ENCODE data around the gene DHX38.

DHX38 gene

GRCh38 chr16:72110662-72111615, 17.3 kb downstream of the DHX38 start:
- no peak for TF ChIP-seq CEBPB (IDR thresholded peaks at IDR 0.05)
- TF ChIP-seq MAX (IDR thresholded peaks at IDR 0.05) = no peak
- TF ChIP-seq EGR1 (IDR thresholded peaks at IDR 0.05) = no peak
- no peak for TF ChIP-seq CREB1 (IDR thresholded peaks at IDR 0.05; ENCODE audit: low read depth)
- no peak for TF ChIP-seq YY1 (IDR thresholded peaks at IDR 0.05; ENCODE audit: low read depth)
- TF ChIP-seq FOXM1 (IDR thresholded peaks at IDR 0.05; ENCODE audit: borderline replicate concordance, low read depth) = no peak
- no peak for TF ChIP-seq RAD21 (IDR thresholded peaks at IDR 0.05; ENCODE audit: low read depth)
- TF ChIP-seq ZBTB7A (IDR thresholded peaks at IDR 0.05; ENCODE audit: low read depth) = no peak
- no peak for TF ChIP-seq TCF12 (IDR thresholded peaks at IDR 0.05; ENCODE audit: low read depth)
- no peak for TF ChIP-seq USF1 (IDR thresholded peaks at IDR 0.05)
- no peak for TF ChIP-seq NFIC (IDR thresholded peaks at IDR 0.05)
- no peak for TF ChIP-seq TAF1 (IDR thresholded peaks at IDR 0.05; ENCODE audit: low read depth)
- TF ChIP-seq REST (IDR thresholded peaks at IDR 0.05; ENCODE audit: low read depth) = no peak
- no peak for TF ChIP-seq EP300 (IDR thresholded peaks at IDR 0.05; ENCODE audit: borderline replicate concordance)
- no peak for TF ChIP-seq TEAD4 (IDR thresholded peaks at IDR 0.05)

GRCh38 chr16:72111657-72112451, 18.2 kb downstream of the DHX38 start:
- TF ChIP-seq MAX (IDR thresholded peaks at IDR 0.05) (no peak), TCF12 (IDR thresholded peaks at IDR 0.05; ENCODE audit: low read depth) (no peak), RAD21 (IDR thresholded peaks at IDR 0.05; ENCODE audit: low read depth) (no peak)

- no peak for TF ChIP-seq REST (IDR thresholded peaks at IDR 0.05; ENCODE audit: low read depth)
- no peak for TF ChIP-seq MAX (IDR thresholded peaks at IDR 0.05)
- no peak for TF ChIP-seq TCF12 (IDR thresholded peaks at IDR 0.05; ENCODE audit: low read depth)
- no peak for TF ChIP-seq NFIC (IDR thresholded peaks at IDR 0.05)
These were observed 18.8 kb downstream of the DHX38 start for GRCh38 chr16:72112452-72112792.

- TF ChIP-seq USF1 (IDR thresholded peaks at IDR 0.05) (no peak), NFIC (IDR thresholded peaks at IDR 0.05) (no peak), TAF1 (IDR thresholded peaks at IDR 0.05; ENCODE audit: low read depth) (no peak), REST (IDR thresholded peaks at IDR 0.05; ENCODE audit: low read depth) (no peak), MAX (IDR thresholded peaks at IDR 0.05) (no peak), TCF12 (IDR thresholded peaks at IDR 0.05; ENCODE audit: low read depth) (no peak), FOXM1 (IDR thresholded peaks at IDR 0.05; ENCODE audit: borderline replicate concordance, low read depth) (no peak), YY1 (IDR thresholded peaks at IDR 0.05; ENCODE audit: low read depth) (no peak), EGR1 (IDR thresholded peaks at IDR 0.05) (no peak), CREB1 (IDR thresholded peaks at IDR 0.05; ENCODE audit: low read depth) (no peak), EP300 (IDR thresholded peaks at IDR 0.05; ENCODE audit: borderline replicate concordance) (no peak)
These were observed 19.4 kb downstream of the DHX38 start for GRCh38 chr16:72112906-72113615.

All from Ishikawa (cell line).